ENCODE measurements around the gene ANKMY1.

GRCh38 chr2:240604291-240604938 is 46.6 kb upstream of the ANKMY1 start:
- TF ChIP-seq CTCF (IDR thresholded peaks at IDR 0.05): peak in 1 of 3 experiments; percentile 14
- no peak for TF ChIP-seq POLR2A (IDR thresholded peaks at IDR 0.05)

Data from vagina (tissue), 2 donors.